ENCODE results near the gene FASN.

The FASN gene

GRCh38 chr17:82101767-82102679, 4.0 kb upstream of the FASN start:
- no peak for DNase-seq (ENCODE audit: low spot score)

- DNase-seq (ENCODE audit: low spot score): no peak
Measured at GRCh38 chr17:82101301-82101715, 3.3 kb upstream of the FASN start.

GRCh38 chr17:82100502-82101298, 2.7 kb upstream of the FASN start:
- DNase-seq (ENCODE audit: low spot score): no peak

- DNase-seq (ENCODE audit: low spot score): no peak
Measured at GRCh38 chr17:82098939-82099763, 1.1 kb upstream of the FASN start.

GRCh38 chr17:82097919-82098168, 192 bp downstream of the FASN start:
- no peak for DNase-seq (ENCODE audit: low spot score)

GRCh38 chr17:82097184-82097918, 685 bp downstream of the FASN start:
- DNase-seq (ENCODE audit: low spot score): no peak

GRCh38 chr17:82096709-82097183, 1.3 kb downstream of the FASN start:
- DNase-seq (ENCODE audit: low spot score): no peak

- DNase-seq (ENCODE audit: low spot score): no peak
Measured at GRCh38 chr17:82095777-82096708, 2.0 kb downstream of the FASN start.

- DNase-seq (ENCODE audit: low spot score): no peak
Measured at GRCh38 chr17:82094931-82095776, 2.9 kb downstream of the FASN start.

- DNase-seq (ENCODE audit: low spot score): no peak
Measured at GRCh38 chr17:82092995-82093751, 4.9 kb downstream of the FASN start.

- DNase-seq (ENCODE audit: low spot score): no peak
Measured at GRCh38 chr17:82092628-82092994, 5.4 kb downstream of the FASN start.

GRCh38 chr17:82092094-82092586, 5.9 kb downstream of the FASN start:
- DNase-seq (ENCODE audit: low spot score): no peak

GRCh38 chr17:82091264-82092066, 6.6 kb downstream of the FASN start:
- no peak for DNase-seq (ENCODE audit: low spot score)

- no peak for DNase-seq (ENCODE audit: low spot score)
Measured at GRCh38 chr17:82090549-82091263, 7.3 kb downstream of the FASN start.

- no peak for DNase-seq (ENCODE audit: low spot score)
Measured at GRCh38 chr17:82089723-82090548, 8.1 kb downstream of the FASN start.
